ENCODE results near the gene LIMK2. TPM values are rescaled to one million over a fixed set of nuclear protein-coding genes. Genes with fewer than 3 reads are reported as not detected.

The LIMK2 gene
- total and polyA plus RNA-seq, 9 of the 15 experiments (the other 6 are each of a cell fraction or from before 2014, with no cell fraction given) = 1.1 to 14.5 (median 8.5) TPM

DNA sequence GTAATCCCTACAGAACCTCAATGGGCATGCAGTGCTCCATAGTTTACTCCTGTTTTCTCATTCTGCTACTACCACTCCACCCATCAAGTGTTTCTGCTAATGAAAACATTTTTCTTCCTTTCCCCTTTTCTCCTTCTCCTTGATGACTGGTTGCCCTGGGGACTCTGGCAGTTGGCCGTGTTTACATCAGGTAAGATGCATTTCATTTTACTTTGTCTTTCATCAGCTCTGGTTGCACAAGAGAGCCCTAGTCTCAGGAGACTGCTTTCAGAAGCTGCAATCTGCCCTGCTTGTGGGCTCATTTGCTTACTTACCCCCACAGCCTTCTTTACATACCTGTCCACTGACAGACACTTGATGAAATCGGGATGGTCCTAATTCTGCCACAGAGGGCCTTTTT lies 19.6 kb upstream of the LIMK2 start:
- ChIA-PET CTCF (ENCODE audit: low intra/inter-chr PET ratio) (no interaction called here), POLR2A (interaction anchor here (1.1 kb wide), 1 partner anchor 20 kb away, joined by 4 read pairs; the partner anchor contains the start of gene LIMK2)
- Histone ChIP-seq H4K20me1 (replicated peaks; ENCODE audit: control insufficient read depth, insufficient read depth, low read length) (no peaks in the 10 kb centered on the region), H3K4me3 (no peak overlapping the region), H3K27ac (ENCODE audit: extremely low read depth, low read depth, low read length) (no peak overlapping the region), H2AFZ (ENCODE audit: low read depth, low read length) (no peak overlapping the region), H3K9ac (ENCODE audit: insufficient read depth in 1 of 2, low read depth in 2 of 2, low read length in 2 of 2) (no peak overlapping the region), H3K9me3 (replicated peaks; ENCODE audit: control insufficient read depth, insufficient read depth, low read depth, low read length) (no peaks in the 10 kb centered on the region), H3K79me2 (ENCODE audit: control insufficient read depth, insufficient read depth, low read length) (no peaks in the 10 kb centered on the region), H3K4me2 (ENCODE audit: insufficient read depth, low read length) (no peak overlapping the region), H3K4me1 (replicated peaks in 1 of 2; ENCODE audit: control insufficient read depth in 2 of 2, insufficient read depth in 2 of 2, low read length in 2 of 2) (no peaks in the 10 kb centered on the region), H3K36me3 (ENCODE audit: control insufficient read depth, insufficient read depth, low read length) (peaks cover 9% of the 10 kb centered on the region; the same call in 2 of the 3 replicates), H3K9me1 (ENCODE audit: control insufficient read depth, insufficient read depth, low read length) (no peaks in the 10 kb centered on the region), H3K27me3 (ENCODE audit: control insufficient read depth in 2 of 2, insufficient read depth in 2 of 2, low read length in 2 of 2) (no peaks in the 10 kb centered on the region)
- in situ Hi-C loops (cut with MboI) = no loop called here
- intact Hi-C loops (cut with micrococcal nuclease) = no loop called here
- no peak for DNase-seq (ENCODE audit: extremely low read depth in 1 of 4, low spot score in 3 of 4)
- BruUV-seq (replicated peaks) = no TSS peak
- ATAC-seq = no peak
- WGBS (ENCODE audit: insufficient coverage, low coverage, missing lambda C conversion rate) = 54% methylated on average over 2 of the region's 2 CpGs
- no peak for TF ChIP-seq CBX1 (IDR thresholded peaks at IDR 0.05; ENCODE audit: low read depth)
- peak; percentile 34; the same call in 1 of the 2 replicates for TF ChIP-seq EP300 (IDR thresholded peaks at IDR 0.05; ENCODE audit: low read length)
- no peak for TF ChIP-seq MCM3 (IDR thresholded peaks at IDR 0.05)
- TF ChIP-seq KDM4B (IDR thresholded peaks at IDR 0.05; ENCODE audit: borderline replicate concordance in 2 of 2, low read depth in 1 of 2) = no peak
- TF ChIP-seq, protein P1, sequence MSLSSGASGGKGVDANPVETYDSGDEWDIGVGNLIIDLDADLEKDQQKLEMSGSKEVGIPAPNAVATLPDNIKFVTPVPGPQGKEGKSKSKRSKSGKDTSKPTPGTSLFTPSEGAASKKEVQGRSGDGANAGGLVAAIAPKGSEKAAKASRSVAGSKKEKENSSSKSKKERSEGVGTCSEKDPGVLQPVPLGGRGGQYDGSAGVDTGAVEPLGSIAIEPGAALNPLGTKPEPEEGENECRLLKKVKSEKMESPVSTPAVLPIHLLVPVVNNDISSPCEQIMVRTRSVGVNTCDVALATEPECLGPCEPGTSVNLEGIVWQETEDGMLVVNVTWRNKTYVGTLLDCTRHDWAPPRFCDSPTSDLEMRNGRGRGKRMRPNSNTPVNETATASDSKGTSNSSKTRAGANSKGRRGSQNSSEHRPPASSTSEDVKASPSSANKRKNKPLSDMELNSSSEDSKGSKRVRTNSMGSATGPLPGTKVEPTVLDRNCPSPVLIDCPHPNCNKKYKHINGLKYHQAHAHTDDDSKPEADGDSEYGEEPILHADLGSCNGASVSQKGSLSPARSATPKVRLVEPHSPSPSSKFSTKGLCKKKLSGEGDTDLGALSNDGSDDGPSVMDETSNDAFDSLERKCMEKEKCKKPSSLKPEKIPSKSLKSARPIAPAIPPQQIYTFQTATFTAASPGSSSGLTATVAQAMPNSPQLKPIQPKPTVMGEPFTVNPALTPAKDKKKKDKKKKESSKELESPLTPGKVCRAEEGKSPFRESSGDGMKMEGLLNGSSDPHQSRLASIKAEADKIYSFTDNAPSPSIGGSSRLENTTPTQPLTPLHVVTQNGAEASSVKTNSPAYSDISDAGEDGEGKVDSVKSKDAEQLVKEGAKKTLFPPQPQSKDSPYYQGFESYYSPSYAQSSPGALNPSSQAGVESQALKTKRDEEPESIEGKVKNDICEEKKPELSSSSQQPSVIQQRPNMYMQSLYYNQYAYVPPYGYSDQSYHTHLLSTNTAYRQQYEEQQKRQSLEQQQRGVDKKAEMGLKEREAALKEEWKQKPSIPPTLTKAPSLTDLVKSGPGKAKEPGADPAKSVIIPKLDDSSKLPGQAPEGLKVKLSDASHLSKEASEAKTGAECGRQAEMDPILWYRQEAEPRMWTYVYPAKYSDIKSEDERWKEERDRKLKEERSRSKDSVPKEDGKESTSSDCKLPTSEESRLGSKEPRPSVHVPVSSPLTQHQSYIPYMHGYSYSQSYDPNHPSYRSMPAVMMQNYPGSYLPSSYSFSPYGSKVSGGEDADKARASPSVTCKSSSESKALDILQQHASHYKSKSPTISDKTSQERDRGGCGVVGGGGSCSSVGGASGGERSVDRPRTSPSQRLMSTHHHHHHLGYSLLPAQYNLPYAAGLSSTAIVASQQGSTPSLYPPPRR (CRISPR knock-in tag; IDR thresholded peaks at IDR 0.05; ENCODE audit: borderline replicate concordance) = no peak
- TF ChIP-seq HNRNPLL (IDR thresholded peaks at IDR 0.05; ENCODE audit: low read depth, low read length, poor library complexity, severe bottlenecking) = no peak
- no peak for TF ChIP-seq CEBPG (CRISPR knock-in tag; IDR thresholded peaks at IDR 0.05)
- TF ChIP-seq CEBPG (tag; conservative IDR thresholded peaks at IDR 0.05 in 1 of 2, IDR thresholded peaks at IDR 0.05 in 1 of 2) = peak; percentile 60 to 83
- 0 out of 2 replicates have a peak, but pooled peaks have one; percentile 7 for TF ChIP-seq CEBPB (tag; IDR thresholded peaks at IDR 0.05)
- TF ChIP-seq ZNF184 (CRISPR knock-in tag; IDR thresholded peaks at IDR 0.05) = no peak
- TF ChIP-seq ADNP (tag; IDR thresholded peaks at IDR 0.05) = no peak
- no peak for TF ChIP-seq SAP30 (IDR thresholded peaks at IDR 0.05; ENCODE audit: borderline replicate concordance, insufficient read depth, low read depth, low read length, poor library complexity, severe bottlenecking)
- TF ChIP-seq CTBP1 (IDR thresholded peaks at IDR 0.05; ENCODE audit: borderline replicate concordance) = no peak
- TF ChIP-seq RHOXF2B (CRISPR knock-in tag; conservative IDR thresholded peaks at IDR 0.05) = no peak
- no peak for TF ChIP-seq TAL1 (IDR thresholded peaks at IDR 0.05)
- no peak for FAIRE-seq

Measured in K562 (cell line).